Vagina (tissue), 2 donors: ENCODE measurements around the gene ANXA2. TPM values are rescaled to one million over a fixed set of nuclear protein-coding genes. Genes with fewer than 3 reads are reported as not detected.

Experiments used
- DNase-seq, 2 donors: peaks; one replicate each; pipeline ENCODE4 v3.0.0-alpha.2; 2017; ENCODE audit errors: extremely low spot score in 2 of 2
- H3K27ac ChIP-seq: fragments of 200-600 bp; sonication (generic); one replicate; pipeline ENCODE4 v1.5.1; 2019
- H3K27me3 ChIP-seq: fragments of 200-600 bp; sonication (generic); one replicate; pipeline ENCODE4 v1.5.1; 2019
- H3K36me3 ChIP-seq, 2 donors: fragments of 200-600 bp; sonication (generic); one replicate each; pipeline ENCODE4 v1.5.1; 2017 to 2019
- H3K4me1 ChIP-seq: fragments of 200-600 bp; sonication (generic); one replicate; pipeline ENCODE4 v1.5.1; 2019
- H3K4me3 ChIP-seq, 2 donors: fragments of 200-600 bp; sonication (generic); 1 replicate in 1 of 2; 2 replicates in 1 of 2; pipeline ENCODE4 v1.5.1; 2016 to 2019
- H3K9me3 ChIP-seq: fragments of 200-600 bp; sonication (generic); one replicate; pipeline ENCODE4 v1.5.1; 2019
- POLR2A ChIP-seq, 2 donors: fragments of 450-650 bp; IDR thresholded peaks; one replicate each; pipeline ENCODE4 v1.6.1; 2017; ENCODE audit warnings: antibody characterized with exemption in 2 of 2, mild to moderate bottlenecking in 2 of 2, moderate library complexity in 2 of 2
- POLR2AphosphoS5 ChIP-seq, 2 donors: sonication (generic); formaldehyde crosslinking; IDR thresholded peaks; one replicate each; pipeline ENCODE4 v1.9.0; 2017; ENCODE audit warnings: antibody characterized with exemption in 2 of 2, mild to moderate bottlenecking in 2 of 2, low read depth in 1 of 2; ENCODE audit not compliant: insufficient read depth in 1 of 2
- intact Hi-C: fragments of 100-400 bp; cut with DNase I; formaldehyde crosslinking; loops from one replicate; pipeline ENCODE4 v1.15.1; 2023
- total RNA-seq: library from RNA; depleted of rRNA; stranded (reverse); fragments of >200 nt; gene quantifications from one replicate; pipeline ENCODE4 v1.2.3, GENCODE V29; 2016
- TF ChIP-seq, protein P1 (sequence below), 3 experiments: fragments of 450-650 bp in 2 of 3; fragments of 200-600 bp in 1 of 3; sonication (generic) in 1 of 3; IDR thresholded peaks; one replicate each; pipeline ENCODE4 v1.5.1; 2017 to 2019; ENCODE audit warnings: antibody characterized with exemption in 3 of 3, mild to moderate bottlenecking in 2 of 3, moderate library complexity in 2 of 3

ANXA2 gene
- total RNA-seq, 1 donor from 2014 or later: 1,230 TPM

DNA sequence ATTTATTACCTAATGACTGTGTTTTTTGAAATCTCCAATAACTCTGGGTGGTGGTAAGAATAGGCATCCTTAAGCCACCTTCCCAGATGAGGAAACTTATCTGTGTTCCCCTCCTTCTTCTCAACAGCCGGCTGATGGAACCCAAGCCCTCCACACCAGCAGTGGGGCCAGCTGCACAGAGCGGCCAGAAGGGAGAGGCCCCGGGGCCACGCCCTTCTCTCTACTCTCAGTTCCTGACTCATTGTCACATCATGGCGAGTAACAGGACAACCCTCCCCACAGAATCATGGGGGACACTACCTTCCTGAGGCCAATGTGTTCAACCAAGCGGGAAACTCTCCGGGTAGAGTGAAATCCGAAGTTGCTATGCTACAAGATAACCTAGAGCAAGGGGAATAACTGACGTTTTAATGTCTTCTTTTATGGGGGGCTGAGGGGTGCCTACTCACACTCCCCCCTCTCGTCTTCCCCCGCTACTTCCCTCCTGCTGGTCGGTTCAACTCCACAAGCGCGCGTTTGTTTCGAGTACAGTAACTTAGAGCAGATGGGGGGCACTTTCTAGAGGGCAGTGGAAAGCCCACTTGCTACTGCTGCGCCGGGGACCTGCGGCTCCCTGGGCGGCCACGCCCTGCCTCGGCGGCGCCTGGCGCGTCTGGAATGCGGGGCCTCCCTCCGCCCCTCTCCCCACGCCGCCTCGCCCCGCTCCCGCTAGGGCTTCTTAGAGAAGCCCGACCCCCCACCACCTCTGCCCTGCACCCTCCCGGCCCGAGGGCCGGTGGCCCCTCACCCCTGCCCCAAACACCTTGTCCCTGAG lies 621 bp downstream of the ANXA2 start:
- Histone ChIP-seq H3K27ac (peak overlapping the region; percentile 97), H3K4me3 (peak overlapping the region; percentile 98 to 99), H3K36me3 (peaks cover 0 to 6% of the 10 kb centered on the region in 2 donors), H3K4me1 (peaks cover 60% of the 10 kb centered on the region), H3K9me3 (no peaks in the 10 kb centered on the region), H3K27me3 (no peaks in the 10 kb centered on the region)
- intact Hi-C loops: no loop called here
- peak in 1 of 2 donors; percentile 26 for TF ChIP-seq POLR2A (IDR thresholded peaks at IDR 0.05)
- TF ChIP-seq, protein P1, sequence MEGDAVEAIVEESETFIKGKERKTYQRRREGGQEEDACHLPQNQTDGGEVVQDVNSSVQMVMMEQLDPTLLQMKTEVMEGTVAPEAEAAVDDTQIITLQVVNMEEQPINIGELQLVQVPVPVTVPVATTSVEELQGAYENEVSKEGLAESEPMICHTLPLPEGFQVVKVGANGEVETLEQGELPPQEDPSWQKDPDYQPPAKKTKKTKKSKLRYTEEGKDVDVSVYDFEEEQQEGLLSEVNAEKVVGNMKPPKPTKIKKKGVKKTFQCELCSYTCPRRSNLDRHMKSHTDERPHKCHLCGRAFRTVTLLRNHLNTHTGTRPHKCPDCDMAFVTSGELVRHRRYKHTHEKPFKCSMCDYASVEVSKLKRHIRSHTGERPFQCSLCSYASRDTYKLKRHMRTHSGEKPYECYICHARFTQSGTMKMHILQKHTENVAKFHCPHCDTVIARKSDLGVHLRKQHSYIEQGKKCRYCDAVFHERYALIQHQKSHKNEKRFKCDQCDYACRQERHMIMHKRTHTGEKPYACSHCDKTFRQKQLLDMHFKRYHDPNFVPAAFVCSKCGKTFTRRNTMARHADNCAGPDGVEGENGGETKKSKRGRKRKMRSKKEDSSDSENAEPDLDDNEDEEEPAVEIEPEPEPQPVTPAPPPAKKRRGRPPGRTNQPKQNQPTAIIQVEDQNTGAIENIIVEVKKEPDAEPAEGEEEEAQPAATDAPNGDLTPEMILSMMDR (IDR thresholded peaks at IDR 0.05): no peak
- TF ChIP-seq POLR2AphosphoS5 (IDR thresholded peaks at IDR 0.05; ENCODE audit: insufficient read depth in 1 of 2, low read depth in 1 of 2): peak in 1 of 2 donors; percentile 63
- peak in 1 of 2 donors; percentile 93 for DNase-seq

DNA sequence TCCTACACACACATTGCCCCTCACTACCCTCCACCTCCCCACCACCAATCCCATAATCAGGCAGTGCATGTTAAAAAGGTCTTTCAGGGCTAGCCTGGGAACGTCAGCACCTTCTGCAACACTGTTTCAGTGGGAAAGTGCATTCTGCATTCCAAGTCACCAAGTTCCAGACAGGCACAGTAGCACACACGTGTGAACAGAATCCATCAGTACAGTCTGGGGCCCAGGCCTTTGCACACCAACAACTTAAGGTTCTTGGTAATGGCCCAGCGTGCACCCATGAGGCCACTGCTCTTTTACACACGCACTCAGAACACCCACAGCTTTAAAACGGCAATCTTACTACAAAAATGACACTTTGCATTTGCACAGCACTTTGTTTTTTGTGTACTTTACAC lies 1.2 kb downstream of the ANXA2 start:
- peaks cover 66% of the 10 kb centered on the region for H3K4me1 ChIP-seq

DNA sequence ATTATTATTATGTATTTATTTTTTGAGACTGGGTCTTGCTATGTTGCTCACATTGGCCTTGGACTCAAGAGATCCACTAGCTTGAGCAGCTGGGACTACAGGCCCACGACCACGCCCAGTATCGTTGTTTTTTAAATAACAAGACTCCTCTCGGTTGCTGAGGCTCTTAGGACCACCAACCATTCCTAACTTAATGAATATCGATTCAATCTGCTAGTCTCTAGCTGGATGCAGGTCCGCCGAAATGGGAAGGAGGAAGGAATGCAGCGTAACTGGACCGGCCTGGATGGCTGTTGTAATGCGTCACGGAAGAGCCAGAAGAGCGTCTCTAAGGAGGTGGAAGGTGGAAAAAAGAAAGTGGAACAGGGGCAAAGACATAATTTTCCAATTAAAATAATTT lies 1.7 kb downstream of the ANXA2 start:
- Histone ChIP-seq H3K36me3 (peaks cover 0 to 6% of the 10 kb centered on the region in 2 donors), H3K4me1 (peaks cover 70% of the 10 kb centered on the region), H3K4me3 (peak overlapping the region; percentile 98 to 99), H3K9me3 (no peaks in the 10 kb centered on the region), H3K27me3 (no peaks in the 10 kb centered on the region), H3K27ac (peak overlapping the region; percentile 97)
- TF ChIP-seq POLR2A (IDR thresholded peaks at IDR 0.05) (no peak), POLR2AphosphoS5 (IDR thresholded peaks at IDR 0.05; ENCODE audit: insufficient read depth in 1 of 2, low read depth in 1 of 2) (no peak)
- TF ChIP-seq, protein P1 (IDR thresholded peaks at IDR 0.05): no peak
- no peak for DNase-seq
- intact Hi-C loops: no loop called here

More for the DNA sequence above, 1.2 kb downstream of the ANXA2 start:
- Histone ChIP-seq H3K27ac (peak overlapping the region; percentile 97), H3K4me3 (peak overlapping the region; percentile 98 to 99), H3K27me3 (no peaks in the 10 kb centered on the region), H3K9me3 (no peaks in the 10 kb centered on the region), H3K36me3 (peaks cover 0 to 6% of the 10 kb centered on the region in 2 donors)
- intact Hi-C loops: no loop called here
- no peak for DNase-seq
- TF ChIP-seq POLR2A (IDR thresholded peaks at IDR 0.05) (no peak), POLR2AphosphoS5 (IDR thresholded peaks at IDR 0.05; ENCODE audit: insufficient read depth in 1 of 2, low read depth in 1 of 2) (no peak)
- TF ChIP-seq, protein P1 (IDR thresholded peaks at IDR 0.05): no peak

DNA sequence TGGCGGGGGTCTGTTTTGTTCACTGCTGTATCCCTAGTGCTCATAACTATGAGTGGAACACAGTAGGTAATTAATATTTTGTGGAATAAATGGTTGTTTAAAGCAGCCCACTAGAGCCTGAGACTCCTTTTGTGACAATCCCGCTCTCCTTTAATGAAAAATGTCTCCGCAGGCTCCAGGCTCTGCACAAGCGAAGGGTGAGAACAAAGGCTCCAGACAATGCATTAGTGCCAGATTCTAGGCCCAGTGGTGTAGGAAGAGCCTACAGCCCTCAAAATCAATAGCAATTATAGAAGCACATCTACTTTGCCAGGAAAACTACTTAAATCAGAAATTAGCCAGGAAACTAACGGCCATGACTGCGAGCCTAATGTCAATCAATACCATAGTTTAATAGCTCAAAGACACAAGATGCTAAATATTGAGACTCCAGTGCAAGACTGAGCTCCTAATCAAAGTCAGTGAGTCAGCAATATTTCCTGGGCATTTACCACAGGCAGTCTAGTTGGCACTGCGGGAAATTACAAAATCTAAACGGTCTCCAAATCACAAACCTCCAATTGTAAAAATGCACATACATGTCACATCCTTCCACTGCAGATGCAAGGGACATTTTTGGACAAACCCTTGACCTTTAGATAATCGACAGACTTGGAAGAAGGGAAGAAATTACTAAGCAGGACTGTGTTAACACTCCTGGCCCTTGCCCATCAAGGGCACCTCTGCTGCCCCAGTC lies 2.3 kb downstream of the ANXA2 start:
- peak in 1 of 2 donors; percentile 69 for DNase-seq
- peak overlapping the region; percentile 98 to 99 for H3K4me3 ChIP-seq

More for the DNA sequence above, 2.3 kb downstream of the ANXA2 start:
- intact Hi-C loops: no loop called here
- peaks cover 77% of the 10 kb centered on the region for H3K4me1 ChIP-seq
- H3K9me3 ChIP-seq: no peaks in the 10 kb centered on the region
- peaks cover 0 to 6% of the 10 kb centered on the region in 2 donors for H3K36me3 ChIP-seq
- no peak for TF ChIP-seq POLR2AphosphoS5 (IDR thresholded peaks at IDR 0.05; ENCODE audit: insufficient read depth in 1 of 2, low read depth in 1 of 2)
- TF ChIP-seq POLR2A (IDR thresholded peaks at IDR 0.05): no peak
- TF ChIP-seq, protein P1 (IDR thresholded peaks at IDR 0.05): no peak
- no peaks in the 10 kb centered on the region for H3K27me3 ChIP-seq
- H3K27ac ChIP-seq: peak overlapping the region; percentile 97
